Left forelimb (tissue), 1 donor: ENCODE measurements around the gene TFAP2E.

Source experiments
- DNase-seq: peaks from one replicate; pipeline ENCODE4 v3.0.0-alpha.2; 2018; ENCODE audit warnings: low spot score

TFAP2E gene

GRCh38 chr1:35573198-35574124, at the start of gene TFAP2E:
Gene TFAP2E, plus strand, starts transcription at chr1:35573314. Its CDS starts 264 bp downstream, at chr1:35573578.
- DNase-seq: peak; percentile 69

GRCh38 chr1:35524106-35524505, 49.0 kb upstream of the TFAP2E start:
- DNase-seq: no peak

GRCh38 chr1:35530168-35530567, 42.9 kb upstream of the TFAP2E start:
- no peak for DNase-seq

- DNase-seq: no peak
These were observed 42.2 kb upstream of the TFAP2E start for GRCh38 chr1:35530946-35531345.

GRCh38 chr1:35531368-35531767, 41.7 kb upstream of the TFAP2E start:
- no peak for DNase-seq

- no peak for DNase-seq
These were observed 40.5 kb upstream of the TFAP2E start for GRCh38 chr1:35532497-35533223.

- no peak for DNase-seq
These were observed 39.5 kb upstream of the TFAP2E start for GRCh38 chr1:35533586-35533985.

GRCh38 chr1:35535243-35535642, 37.9 kb upstream of the TFAP2E start:
- DNase-seq: no peak

- no peak for DNase-seq
These were observed 36.5 kb upstream of the TFAP2E start for GRCh38 chr1:35536556-35537162.

GRCh38 chr1:35537806-35538205, 35.3 kb upstream of the TFAP2E start:
- DNase-seq: no peak

GRCh38 chr1:35539073-35539823, 33.9 kb upstream of the TFAP2E start:
- DNase-seq: no peak

- no peak for DNase-seq
These were observed 33.3 kb upstream of the TFAP2E start for GRCh38 chr1:35539824-35540261.

- no peak for DNase-seq
These were observed 28.1 kb upstream of the TFAP2E start for GRCh38 chr1:35544976-35545375.

- no peak for DNase-seq
These were observed 26.5 kb upstream of the TFAP2E start for GRCh38 chr1:35546614-35547013.

GRCh38 chr1:35553851-35554250, 19.3 kb upstream of the TFAP2E start:
- no peak for DNase-seq

GRCh38 chr1:35554266-35555211, 18.6 kb upstream of the TFAP2E start:
- DNase-seq: no peak

- no peak for DNase-seq
These were observed 17.9 kb upstream of the TFAP2E start for GRCh38 chr1:35555212-35555584.

- DNase-seq: no peak
These were observed 17.3 kb upstream of the TFAP2E start for GRCh38 chr1:35555601-35556477.

- DNase-seq: no peak
These were observed 16.5 kb upstream of the TFAP2E start for GRCh38 chr1:35556484-35557117.
